HEK293T (cell line): ENCODE results near the gene MED27.

ENCODE experiments used
- BHLHE40 ChIP-seq: fragments of 450-650 bp; IDR thresholded peaks from 2 replicates; pipeline ENCODE4 v1.6.1; 2016; ENCODE audit warnings: mild to moderate bottlenecking, moderate library complexity, borderline replicate concordance
- ELF4 ChIP-seq: fragments of 450-650 bp; IDR thresholded peaks from 2 replicates; pipeline ENCODE4 v1.6.1; 2017; ENCODE audit warnings: antibody characterized with exemption
- FOXK2 ChIP-seq: fragments of 450-650 bp; IDR thresholded peaks from 2 replicates; pipeline ENCODE4 v1.6.1; 2016; ENCODE audit warnings: mild to moderate bottlenecking
- FOXM1 ChIP-seq: fragments of 450-650 bp; IDR thresholded peaks from 2 replicates; pipeline ENCODE4 v1.6.1; 2017; ENCODE audit warnings: mild to moderate bottlenecking, borderline replicate concordance
- L3MBTL2 ChIP-seq: fragments of 450-650 bp; conservative IDR thresholded peaks from 2 replicates; pipeline ENCODE4 v1.6.1; 2016; ENCODE audit warnings: mild to moderate bottlenecking
- NFRKB ChIP-seq: fragments of 450-650 bp; IDR thresholded peaks from 2 replicates; pipeline ENCODE4 v1.6.1; 2016; ENCODE audit warnings: mild to moderate bottlenecking, moderate library complexity
- PKNOX1 ChIP-seq: fragments of 450-650 bp; IDR thresholded peaks from 2 replicates; pipeline ENCODE4 v1.6.1; 2016
- SP1 ChIP-seq: fragments of 450-650 bp; IDR thresholded peaks from 2 replicates; pipeline ENCODE4 v1.6.1; 2017
- SUZ12 ChIP-seq: fragments of 450-650 bp; IDR thresholded peaks from 2 replicates; pipeline ENCODE4 v1.6.1; 2016; ENCODE audit warnings: mild to moderate bottlenecking
- TARDBP ChIP-seq: fragments of 450-650 bp; IDR thresholded peaks from 2 replicates; pipeline ENCODE4 v1.6.1; 2016
- ZNF384 ChIP-seq: fragments of 450-650 bp; IDR thresholded peaks from 2 replicates; pipeline ENCODE4 v1.6.1; 2016

GRCh38 chr9:131854896-131855613 lies 224.6 kb downstream of the MED27 start:
- TF ChIP-seq SP1 (no peak), FOXM1 (no peak), FOXK2 (no peak), NFRKB (no peak), ELF4 (no peak), TARDBP (no peak), ZNF384 (no peak), L3MBTL2 (no peak), SUZ12 (no peak), BHLHE40 (no peak), PKNOX1 (no peak)
